HepG2 (cell line): ENCODE data around the gene ELP5. TPM values are rescaled to one million over a fixed set of nuclear protein-coding genes. Genes with fewer than 3 reads are reported as not detected.

Experiments
- CHD2 ChIP-seq: IDR thresholded peaks from 2 replicates; pipeline ENCODE4 v1.6.1; 2011; ENCODE audit warnings: low read depth, low read length, improper control_type of control experiment
- ELF3 ChIP-seq: IDR thresholded peaks from 2 replicates; pipeline ENCODE4 v1.6.1; 2016; ENCODE audit warnings: missing genetic modification reagents, missing compliant biosample characterization
- HNRNPLL ChIP-seq: fragments of 200-400 bp; formaldehyde crosslinking; IDR thresholded peaks from 2 replicates; pipeline ENCODE4 v1.6.1; 2017; ENCODE audit warnings: mild to moderate bottlenecking, low read depth, low read length; ENCODE audit not compliant: poor library complexity, severe bottlenecking
- PHF8 ChIP-seq: sonication (generic); formaldehyde crosslinking; IDR thresholded peaks from 2 replicates; pipeline ENCODE4 v1.5.0; 2020; ENCODE audit warnings: missing genetic modification reagents
- RBFOX2 ChIP-seq: fragments of 200-400 bp; formaldehyde crosslinking; IDR thresholded peaks from 2 replicates; pipeline ENCODE4 v1.6.1; 2017; ENCODE audit warnings: low read depth, mild to moderate bottlenecking, low read length
- THAP11 ChIP-seq: IDR thresholded peaks from 2 replicates; pipeline ENCODE4 v1.6.1; 2016; ENCODE audit warnings: missing biosample characterization, missing genetic modification reagents
- ZBTB7A ChIP-seq: sonication (generic); formaldehyde crosslinking; IDR thresholded peaks from 2 replicates; pipeline ENCODE4 v1.8.0; 2022; ENCODE audit warnings: mild to moderate bottlenecking, missing genetic modification reagents
- ZEB1 ChIP-seq: IDR thresholded peaks from 2 replicates; pipeline ENCODE4 v1.6.1; 2012; ENCODE audit warnings: mild to moderate bottlenecking, low read depth, inconsistent platforms; ENCODE audit not compliant: insufficient replicate concordance
- ZMYM4 ChIP-seq: sonication (generic); formaldehyde crosslinking; IDR thresholded peaks from 2 replicates; pipeline ENCODE4 v1.8.1; 2023; ENCODE audit warnings: mild to moderate bottlenecking, missing genetic modification reagents
- ZNF20 ChIP-seq: sonication (generic); formaldehyde crosslinking; IDR thresholded peaks from 2 replicates; pipeline ENCODE4 v1.4.0; 2020; ENCODE audit warnings: mild to moderate bottlenecking, moderate library complexity, missing genetic modification reagents
- ZNF350 ChIP-seq: sonication (generic); formaldehyde crosslinking; IDR thresholded peaks from 2 replicates; pipeline ENCODE4 v1.4.0; 2020; ENCODE audit warnings: mild to moderate bottlenecking, low read depth, missing genetic modification reagents, borderline replicate concordance
- ZNF572 ChIP-seq: sonication (generic); formaldehyde crosslinking; IDR thresholded peaks from 2 replicates; pipeline ENCODE4 v1.5.1; 2020; ENCODE audit warnings: mild to moderate bottlenecking, missing genetic modification reagents
- ZNF598 ChIP-seq: sonication (generic); formaldehyde crosslinking; IDR thresholded peaks from 2 replicates; pipeline ENCODE4 v1.5.1; 2020; ENCODE audit warnings: mild to moderate bottlenecking, missing genetic modification reagents, borderline replicate concordance
- ZNF839 ChIP-seq: sonication (generic); formaldehyde crosslinking; IDR thresholded peaks from 2 replicates; pipeline ENCODE4 v1.4.0; 2020; ENCODE audit warnings: missing genetic modification reagents, mild to moderate bottlenecking, borderline replicate concordance
- polyA plus RNA-seq, 8 experiments: library from polyadenylated mRNA; depleted of rRNA in 3 of 8; stranded (reverse) in 7 of 8; unstranded in 1 of 8; fragments of >200 nt; fragmentation: Illumina TruSeq in 4 of 8; extraction: Trizol in 4 of 8; gene quantifications; 2 replicates each; pipeline versions ENCODE4 v1.2.1 to v1.2.3, GENCODE V29; 2011 to 2016; ENCODE audit warnings: low read depth in 4 of 8, missing spikeins in 1 of 8, mixed read lengths in 1 of 8; ENCODE audit not compliant: insufficient read depth in 1 of 8
- total RNA-seq, 5 experiments: library from RNA; depleted of rRNA; stranded (reverse); fragments of >200 nt; fragmentation: Illumina TruSeq; extraction: Trizol; gene quantifications; 2 replicates each; pipeline ENCODE4 v1.2.3, GENCODE V29; 2016; ENCODE audit warnings: low read depth in 1 of 5
- TF ChIP-seq, protein P1 (sequence below): sonication (generic); formaldehyde crosslinking; IDR thresholded peaks from 2 replicates; pipeline ENCODE4 v1.9.0; 2022; ENCODE audit warnings: missing genetic modification reagents, mild to moderate bottlenecking, borderline replicate concordance
- TF ChIP-seq, protein P2 (sequence below): sonication (generic); formaldehyde crosslinking; IDR thresholded peaks from 2 replicates; pipeline ENCODE4 v1.5.1; 2020; ENCODE audit warnings: mild to moderate bottlenecking, missing genetic modification reagents, moderate library complexity
- TF ChIP-seq, protein P3 (sequence below): fragments of 450-650 bp; IDR thresholded peaks from 2 replicates; pipeline ENCODE4 v1.6.1; 2017; ENCODE audit warnings: mild to moderate bottlenecking
- TF ChIP-seq, protein P4 (sequence below): sonication (generic); formaldehyde crosslinking; IDR thresholded peaks from 2 replicates; pipeline ENCODE4 v1.4.0; 2020; ENCODE audit warnings: missing genetic modification reagents

The ELP5 gene
- total and polyA plus RNA-seq, 2 of the 13 experiments (the other 11 are each of a cell fraction or from before 2014, with no cell fraction given) = 67.6 to 69.8 TPM

DNA sequence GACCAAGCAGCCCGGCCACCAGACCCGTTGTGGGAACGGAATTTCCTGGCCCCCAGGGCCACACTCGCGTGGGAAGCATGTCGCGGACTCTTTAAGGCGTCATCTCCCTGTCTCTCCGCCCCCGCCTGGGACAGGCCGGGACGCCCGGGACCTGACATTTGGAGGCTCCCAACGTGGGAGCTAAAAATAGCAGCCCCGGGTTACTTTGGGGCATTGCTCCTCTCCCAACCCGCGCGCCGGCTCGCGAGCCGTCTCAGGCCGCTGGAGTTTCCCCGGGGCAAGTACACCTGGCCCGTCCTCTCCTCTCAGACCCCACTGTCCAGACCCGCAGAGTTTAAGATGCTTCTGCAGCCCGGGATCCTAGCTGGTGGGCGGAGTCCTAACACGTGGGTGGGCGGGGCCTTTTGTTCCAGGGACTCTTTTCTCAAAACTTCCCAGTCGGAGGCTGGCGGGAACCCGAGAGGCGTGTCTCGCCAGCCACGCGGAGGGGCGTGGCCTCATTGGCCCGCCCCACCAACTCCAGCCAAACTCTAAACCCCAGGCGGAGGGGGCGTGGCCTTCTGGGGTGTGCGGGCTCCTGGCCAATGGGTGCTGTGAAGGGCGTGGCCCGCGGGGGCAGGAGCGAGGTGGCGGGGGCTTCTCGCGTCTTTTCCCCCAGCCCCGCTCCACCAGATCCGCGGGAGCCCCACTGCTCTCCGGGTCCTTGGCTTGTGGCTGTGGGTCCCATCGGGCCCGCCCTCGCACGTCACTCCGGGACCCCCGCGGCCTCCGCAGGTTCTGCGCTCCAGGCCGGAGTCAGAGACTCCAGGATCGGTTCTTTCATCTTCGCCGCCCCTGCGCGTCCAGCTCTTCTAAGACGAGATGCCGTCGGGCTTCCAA lies 29.3 kb downstream of the ELP5 start, which contains the start of gene SLC2A4 (continued):
- TF ChIP-seq, protein P1, sequence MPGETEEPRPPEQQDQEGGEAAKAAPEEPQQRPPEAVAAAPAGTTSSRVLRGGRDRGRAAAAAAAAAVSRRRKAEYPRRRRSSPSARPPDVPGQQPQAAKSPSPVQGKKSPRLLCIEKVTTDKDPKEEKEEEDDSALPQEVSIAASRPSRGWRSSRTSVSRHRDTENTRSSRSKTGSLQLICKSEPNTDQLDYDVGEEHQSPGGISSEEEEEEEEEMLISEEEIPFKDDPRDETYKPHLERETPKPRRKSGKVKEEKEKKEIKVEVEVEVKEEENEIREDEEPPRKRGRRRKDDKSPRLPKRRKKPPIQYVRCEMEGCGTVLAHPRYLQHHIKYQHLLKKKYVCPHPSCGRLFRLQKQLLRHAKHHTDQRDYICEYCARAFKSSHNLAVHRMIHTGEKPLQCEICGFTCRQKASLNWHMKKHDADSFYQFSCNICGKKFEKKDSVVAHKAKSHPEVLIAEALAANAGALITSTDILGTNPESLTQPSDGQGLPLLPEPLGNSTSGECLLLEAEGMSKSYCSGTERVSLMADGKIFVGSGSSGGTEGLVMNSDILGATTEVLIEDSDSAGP = peak; percentile 75
- TF ChIP-seq HNRNPLL (peak; percentile 65), ZNF839 (CRISPR knock-in tag) (no peak), RBFOX2 (peak; percentile 56), ZNF20 (no peak), ELF3 (no peak), THAP11 (peak; percentile 34; the same call in 1 of the 2 replicates), ZNF572 (CRISPR knock-in tag) (0 out of 2 replicates have a peak, but pooled peaks have one; percentile 71), ZEB1 (no peak), ZNF350 (CRISPR knock-in tag) (peak; percentile 58; the same call in 1 of the 2 replicates), PHF8 (CRISPR knock-in tag) (peak; percentile 55), CHD2 (peak; percentile 86), ZNF598 (no peak), ZMYM4 (CRISPR knock-in tag) (no peak), ZBTB7A (CRISPR knock-in tag) (no peak; the same call in 1 of the 2 replicates)
- TF ChIP-seq, protein P2, sequence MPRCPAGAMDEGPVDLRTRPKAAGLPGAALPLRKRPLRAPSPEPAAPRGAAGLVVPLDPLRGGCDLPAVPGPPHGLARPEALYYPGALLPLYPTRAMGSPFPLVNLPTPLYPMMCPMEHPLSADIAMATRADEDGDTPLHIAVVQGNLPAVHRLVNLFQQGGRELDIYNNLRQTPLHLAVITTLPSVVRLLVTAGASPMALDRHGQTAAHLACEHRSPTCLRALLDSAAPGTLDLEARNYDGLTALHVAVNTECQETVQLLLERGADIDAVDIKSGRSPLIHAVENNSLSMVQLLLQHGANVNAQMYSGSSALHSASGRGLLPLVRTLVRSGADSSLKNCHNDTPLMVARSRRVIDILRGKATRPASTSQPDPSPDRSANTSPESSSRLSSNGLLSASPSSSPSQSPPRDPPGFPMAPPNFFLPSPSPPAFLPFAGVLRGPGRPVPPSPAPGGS (CRISPR knock-in tag) = no peak
- TF ChIP-seq, protein P3, sequence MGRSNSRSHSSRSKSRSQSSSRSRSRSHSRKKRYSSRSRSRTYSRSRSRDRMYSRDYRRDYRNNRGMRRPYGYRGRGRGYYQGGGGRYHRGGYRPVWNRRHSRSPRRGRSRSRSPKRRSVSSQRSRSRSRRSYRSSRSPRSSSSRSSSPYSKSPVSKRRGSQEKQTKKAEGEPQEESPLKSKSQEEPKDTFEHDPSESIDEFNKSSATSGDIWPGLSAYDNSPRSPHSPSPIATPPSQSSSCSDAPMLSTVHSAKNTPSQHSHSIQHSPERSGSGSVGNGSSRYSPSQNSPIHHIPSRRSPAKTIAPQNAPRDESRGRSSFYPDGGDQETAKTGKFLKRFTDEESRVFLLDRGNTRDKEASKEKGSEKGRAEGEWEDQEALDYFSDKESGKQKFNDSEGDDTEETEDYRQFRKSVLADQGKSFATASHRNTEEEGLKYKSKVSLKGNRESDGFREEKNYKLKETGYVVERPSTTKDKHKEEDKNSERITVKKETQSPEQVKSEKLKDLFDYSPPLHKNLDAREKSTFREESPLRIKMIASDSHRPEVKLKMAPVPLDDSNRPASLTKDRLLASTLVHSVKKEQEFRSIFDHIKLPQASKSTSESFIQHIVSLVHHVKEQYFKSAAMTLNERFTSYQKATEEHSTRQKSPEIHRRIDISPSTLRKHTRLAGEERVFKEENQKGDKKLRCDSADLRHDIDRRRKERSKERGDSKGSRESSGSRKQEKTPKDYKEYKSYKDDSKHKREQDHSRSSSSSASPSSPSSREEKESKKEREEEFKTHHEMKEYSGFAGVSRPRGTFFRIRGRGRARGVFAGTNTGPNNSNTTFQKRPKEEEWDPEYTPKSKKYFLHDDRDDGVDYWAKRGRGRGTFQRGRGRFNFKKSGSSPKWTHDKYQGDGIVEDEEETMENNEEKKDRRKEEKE = no peak
- TF ChIP-seq, protein P4, sequence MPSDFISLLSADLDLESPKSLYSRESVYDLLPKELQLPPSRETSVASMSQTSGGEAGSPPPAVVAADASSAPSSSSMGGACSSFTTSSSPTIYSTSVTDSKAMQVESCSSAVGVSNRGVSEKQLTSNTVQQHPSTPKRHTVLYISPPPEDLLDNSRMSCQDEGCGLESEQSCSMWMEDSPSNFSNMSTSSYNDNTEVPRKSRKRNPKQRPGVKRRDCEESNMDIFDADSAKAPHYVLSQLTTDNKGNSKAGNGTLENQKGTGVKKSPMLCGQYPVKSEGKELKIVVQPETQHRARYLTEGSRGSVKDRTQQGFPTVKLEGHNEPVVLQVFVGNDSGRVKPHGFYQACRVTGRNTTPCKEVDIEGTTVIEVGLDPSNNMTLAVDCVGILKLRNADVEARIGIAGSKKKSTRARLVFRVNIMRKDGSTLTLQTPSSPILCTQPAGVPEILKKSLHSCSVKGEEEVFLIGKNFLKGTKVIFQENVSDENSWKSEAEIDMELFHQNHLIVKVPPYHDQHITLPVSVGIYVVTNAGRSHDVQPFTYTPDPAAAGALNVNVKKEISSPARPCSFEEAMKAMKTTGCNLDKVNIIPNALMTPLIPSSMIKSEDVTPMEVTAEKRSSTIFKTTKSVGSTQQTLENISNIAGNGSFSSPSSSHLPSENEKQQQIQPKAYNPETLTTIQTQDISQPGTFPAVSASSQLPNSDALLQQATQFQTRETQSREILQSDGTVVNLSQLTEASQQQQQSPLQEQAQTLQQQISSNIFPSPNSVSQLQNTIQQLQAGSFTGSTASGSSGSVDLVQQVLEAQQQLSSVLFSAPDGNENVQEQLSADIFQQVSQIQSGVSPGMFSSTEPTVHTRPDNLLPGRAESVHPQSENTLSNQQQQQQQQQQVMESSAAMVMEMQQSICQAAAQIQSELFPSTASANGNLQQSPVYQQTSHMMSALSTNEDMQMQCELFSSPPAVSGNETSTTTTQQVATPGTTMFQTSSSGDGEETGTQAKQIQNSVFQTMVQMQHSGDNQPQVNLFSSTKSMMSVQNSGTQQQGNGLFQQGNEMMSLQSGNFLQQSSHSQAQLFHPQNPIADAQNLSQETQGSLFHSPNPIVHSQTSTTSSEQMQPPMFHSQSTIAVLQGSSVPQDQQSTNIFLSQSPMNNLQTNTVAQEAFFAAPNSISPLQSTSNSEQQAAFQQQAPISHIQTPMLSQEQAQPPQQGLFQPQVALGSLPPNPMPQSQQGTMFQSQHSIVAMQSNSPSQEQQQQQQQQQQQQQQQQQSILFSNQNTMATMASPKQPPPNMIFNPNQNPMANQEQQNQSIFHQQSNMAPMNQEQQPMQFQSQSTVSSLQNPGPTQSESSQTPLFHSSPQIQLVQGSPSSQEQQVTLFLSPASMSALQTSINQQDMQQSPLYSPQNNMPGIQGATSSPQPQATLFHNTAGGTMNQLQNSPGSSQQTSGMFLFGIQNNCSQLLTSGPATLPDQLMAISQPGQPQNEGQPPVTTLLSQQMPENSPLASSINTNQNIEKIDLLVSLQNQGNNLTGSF = no peak
